A549 treated with dexamethasone at 1 μM for 4 hours (cell line): ENCODE results near the gene TOMM70. TPM values are rescaled to one million over a fixed set of nuclear protein-coding genes. Genes with fewer than 3 reads are reported as not detected.

Experiments
- total RNA-seq: library from RNA; stranded (reverse); fragments of 200-300 nt; extraction: Qiagen RNA extraction; gene quantifications from 5 replicates; pipeline ENCODE4 v1.2.3, GENCODE V29; 2022

TOMM70 gene
- 47.7 to 56.0 TPM (median 49.6 TPM) in 5 replicates for total RNA-seq

GRCh38 chr3:100400780-100401673 is at the start of gene TOMM70, which contains the start of gene LNP1:
TSS of gene TOMM70 (minus strand) at chr3:100401089. CDS start at chr3:100400949, 140 bp downstream.
TSS of gene LNP1 (plus strand) at chr3:100401539. CDS start at chr3:100429730, 28,191 bp downstream.

GRCh38 chr3:100334488-100335351 is 66.2 kb downstream of the TOMM70 start, which contains the start of gene NIT2:
TSS of gene NIT2 (plus strand) at chr3:100334757. CDS start at chr3:100334792, 35 bp downstream.

Other genes with a start within 250 kb of the TOMM70 start
- gene TBC1D23, start 140.1 kb downstream of the TOMM70 start, total RNA-seq: 10.7 to 14.8 TPM (median 13.0 TPM) in 5 replicates
- gene NIT2, start 66.3 kb downstream of the TOMM70 start, total RNA-seq: 77.9 to 85.8 TPM (median 81.9 TPM) in 5 replicates
- gene LNP1, start 450 bp upstream of the TOMM70 start, total RNA-seq: 0.65 to 1.0 TPM (median 0.88 TPM) in 5 replicates
- 1.7 to 2.8 TPM (median 2.4 TPM) in 5 replicates for gene TMEM45A, start 91.5 kb upstream of the TOMM70 start, total RNA-seq
- not detected in 5 replicates for gene ADGRG7, start 208.5 kb upstream of the TOMM70 start, total RNA-seq